ENCODE data around the gene HNRNPF. TPM values are rescaled to one million over a fixed set of nuclear protein-coding genes. Genes with fewer than 3 reads are reported as not detected.

HNRNPF gene
- total and polyA plus RNA-seq, 2 of the 8 experiments (the other 6 are each of a cell fraction or from before 2014, with no cell fraction given): 209 to 389 TPM

GRCh38 chr10:43350686-43351085, 58.3 kb downstream of the HNRNPF start:
- no peak for DNase-seq (ENCODE audit: low read depth in 1 of 2, low spot score in 2 of 2)
- Histone ChIP-seq H3K56ac (replicated peaks; ENCODE audit: insufficient read length, low read depth, low read length) (no peak overlapping the region), H3K79me2 (ENCODE audit: control insufficient read depth in 1 of 2, insufficient read depth in 2 of 2, low read length in 2 of 2) (no peaks in the 10 kb centered on the region), H3K27ac (ENCODE audit: low read depth, low read length) (no peak overlapping the region), H3K18ac (ENCODE audit: extremely low read depth, low read length) (no peak overlapping the region), H2BK15ac (ENCODE audit: low read length) (0 out of 2 replicates have a peak overlapping the region, but pooled peaks have one; percentile 46), H2BK120ac (replicated peaks; ENCODE audit: low read depth, low read length) (no peak overlapping the region), H4K20me1 (replicated peaks in 1 of 2; ENCODE audit: control insufficient read depth in 1 of 2, insufficient read depth in 2 of 2, low read length in 2 of 2) (no peaks in the 10 kb centered on the region), H2AK5ac (ENCODE audit: low read depth, low read length) (no peak overlapping the region), H4K5ac (ENCODE audit: insufficient read length, low read depth, low read length) (no peak overlapping the region), H2AFZ (ENCODE audit: low read length) (no peak overlapping the region), H3K9me3 (ENCODE audit: insufficient read depth in 2 of 2, low read depth in 1 of 2, low read length in 1 of 2) (no peaks in the 10 kb centered on the region), H3K79me1 (ENCODE audit: low read depth, low read length) (no peaks in the 10 kb centered on the region), H3K4ac (replicated peaks; ENCODE audit: insufficient read length, low read depth, low read length) (no peak overlapping the region), H2BK20ac (ENCODE audit: low read length) (no peak overlapping the region), H3K9ac (replicated peaks in 1 of 4; ENCODE audit: extremely low read depth in 1 of 4, low read depth in 3 of 4, low read length in 3 of 4) (no peak overlapping the region), H4K8ac (ENCODE audit: extremely low read depth, insufficient read depth, low read length) (peak overlapping the region; percentile 63; the same call in 1 of the 2 replicates), H2BK12ac (ENCODE audit: low read depth, low read length) (no peak overlapping the region), H3K14ac (ENCODE audit: insufficient read length) (no peak overlapping the region), H3K27me3 (replicated peaks in 1 of 4; ENCODE audit: control insufficient read depth in 3 of 4, extremely low read depth in 1 of 4, insufficient read depth in 3 of 4, low read length in 3 of 4) (no peaks in the 10 kb centered on the region), H4K91ac (replicated peaks; ENCODE audit: insufficient read length, low read length) (no peak overlapping the region), H2BK5ac (ENCODE audit: low read depth, low read length) (no peak overlapping the region; the same call in 1 of the 2 replicates), H3K36me3 (ENCODE audit: control insufficient read depth in 2 of 4, insufficient read depth in 4 of 4, low read length in 3 of 4) (no peaks in the 10 kb centered on the region), H3K4me2 (ENCODE audit: insufficient read depth in 1 of 2, low read depth in 2 of 2, low read length in 2 of 2) (no peak overlapping the region), H3K4me1 (replicated peaks in 1 of 4; ENCODE audit: control insufficient read depth in 3 of 4, insufficient read depth in 4 of 4, low read length in 3 of 4) (peaks cover 0 to 12% (median 3%) of the 10 kb centered on the region in 4 experiments; a peak in 4 of 7 replicates), H3K4me3 (ENCODE audit: extremely low read depth in 1 of 4, insufficient read depth in 2 of 4, low read depth in 3 of 4, low read length in 4 of 4) (no peak overlapping the region), H3K23me2 (ENCODE audit: low read depth, low read length) (no peaks in the 10 kb centered on the region), H3K23ac (ENCODE audit: insufficient read length) (no peak overlapping the region)
- no peak for FAIRE-seq
- 96% methylated on average over 33 of the region's 34 CpGs; no CpG with 5 or more reads in 1 of the 2 experiments for WGBS, 2 experiments (ENCODE audit: extremely low coverage in 1 of 2, insufficient coverage in 1 of 2, insufficient read length in 1 of 2, insufficient replicate concordance in 2 of 2, low coverage in 1 of 2, low lambda C conversion rate in 2 of 2, missing lambda C conversion rate in 1 of 2)
- POLR2A ChIA-PET (ENCODE audit: partially characterized antibody): interaction anchor here (1.2 to 1.5 kb wide), 2 partner anchors 13 to 33 kb away, joined by 4 read pairs; no protein-coding TSS in a partner anchor
- TF ChIP-seq CEBPB (IDR thresholded peaks at IDR 0.05; ENCODE audit: low read depth, low read length) (no peak), SRF (IDR thresholded peaks at IDR 0.05; ENCODE audit: low read depth, low read length) (no peak), RXRA (IDR thresholded peaks at IDR 0.05; ENCODE audit: insufficient read depth, low read depth, low read length) (no peak), POLR2AphosphoS5 (IDR thresholded peaks at IDR 0.05; ENCODE audit: low read depth, low read length) (no peak), SIX5 (IDR thresholded peaks at IDR 0.05; ENCODE audit: low read depth, low read length) (no peak), SAP30 (IDR thresholded peaks at IDR 0.05; ENCODE audit: insufficient read depth, insufficient replicate concordance, low read length) (no peak), SP2 (IDR thresholded peaks at IDR 0.05; ENCODE audit: low read length) (no peak), CREB1 (IDR thresholded peaks at IDR 0.05) (no peak), FOSL1 (IDR thresholded peaks at IDR 0.05; ENCODE audit: insufficient read depth, low read depth, low read length) (no peak), NANOG (IDR thresholded peaks at IDR 0.05; ENCODE audit: insufficient read depth, low read depth, low read length, poor library complexity, severe bottlenecking) (no peak), RBBP5 (IDR thresholded peaks at IDR 0.05; ENCODE audit: borderline replicate concordance, low read depth, low read length) (no peak), CTBP2 (IDR thresholded peaks at IDR 0.05; ENCODE audit: borderline replicate concordance, insufficient read depth, insufficient read length, low read length) (no peak)
- CTCF ChIA-PET (ENCODE audit: partially characterized antibody): interaction anchor here (0.5 to 5.2 kb wide), 6 partner anchors 58 to 108 kb away, joined by 3 to 75 read pairs (median 3); no protein-coding TSS in a partner anchor

All from H1 (cell line).